BLaER1 (cell line): ENCODE data around the gene KNDC1.
"Not testable (repeated sequence)": the region's sequence is repeated elsewhere in the genome, so short reads cannot be mapped to it uniquely, and the experiment has no call there.

Experiments used
- H3K27ac ChIP-seq: shearing (Covaris generic); formaldehyde crosslinking; 2 replicates; pipeline ENCODE4 v1.8.1; 2022
- H3K27me3 ChIP-seq: shearing (Covaris generic); formaldehyde crosslinking; 2 replicates; pipeline ENCODE4 v1.8.1; 2022
- H3K36me3 ChIP-seq: shearing (Covaris generic); formaldehyde crosslinking; 2 replicates; pipeline ENCODE4 v1.8.1; 2022
- H3K4me1 ChIP-seq: shearing (Covaris generic); formaldehyde crosslinking; 2 replicates; pipeline ENCODE4 v1.8.1; 2022
- H3K4me2 ChIP-seq: shearing (Covaris generic); formaldehyde crosslinking; 2 replicates; pipeline ENCODE4 v1.8.1; 2022
- H3K4me3 ChIP-seq: shearing (Covaris generic); formaldehyde crosslinking; 2 replicates; pipeline ENCODE4 v1.8.1; 2022
- H3K9ac ChIP-seq: shearing (Covaris generic); formaldehyde crosslinking; 2 replicates; pipeline ENCODE4 v1.8.1; 2022
- H3K9me3 ChIP-seq: shearing (Covaris generic); formaldehyde crosslinking; 2 replicates; pipeline ENCODE4 v1.8.1; 2022
- H4K20me1 ChIP-seq: shearing (Covaris generic); formaldehyde crosslinking; 2 replicates; pipeline ENCODE4 v1.8.1; 2022
- Cebpa-rat ChIP-seq: shearing (Covaris generic); IDR thresholded peaks from 2 replicates; pipeline ENCODE4 v1.8.1; 2022

The KNDC1 gene

DNA sequence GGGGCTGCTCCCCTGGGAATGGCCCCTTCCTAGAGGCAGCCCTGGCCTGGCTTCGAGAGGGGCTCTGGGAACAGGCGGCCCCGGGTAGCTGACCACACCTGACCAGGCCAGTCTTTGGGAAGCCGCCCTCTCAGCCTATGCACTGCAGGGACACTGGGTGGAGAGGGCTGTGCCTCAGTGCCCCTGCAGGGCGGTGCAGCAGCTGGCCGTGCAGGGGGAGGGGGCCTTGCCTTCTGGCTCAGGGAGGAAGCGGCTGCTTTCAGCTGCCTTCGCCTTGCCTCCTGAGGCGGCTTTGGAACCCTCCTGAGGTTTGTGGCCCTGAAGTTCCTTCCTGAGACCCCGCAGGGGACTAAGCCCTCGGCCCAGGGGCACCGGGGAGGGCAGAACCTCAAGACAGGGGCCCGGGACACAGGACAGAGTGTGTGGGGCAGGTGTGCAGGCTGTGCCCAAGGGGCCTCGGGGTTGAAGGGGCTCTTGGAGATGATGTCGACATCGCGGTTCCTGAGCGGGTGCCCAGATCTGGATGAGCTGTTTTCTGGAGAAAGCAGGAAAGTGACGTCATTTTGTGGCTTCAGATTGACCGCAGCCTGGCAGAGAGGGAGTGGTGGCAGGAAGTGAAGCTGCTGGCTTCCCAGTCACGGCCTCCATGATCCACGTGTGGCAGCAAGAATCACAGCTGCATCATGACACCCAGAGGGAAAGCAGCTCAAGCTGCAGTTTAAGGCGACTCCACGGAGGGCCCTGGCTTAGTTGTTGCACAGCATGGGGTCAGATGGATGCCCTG lies 99.0 kb downstream of the KNDC1 start:
- Histone ChIP-seq H3K4me2 (peak overlapping the region; percentile 98), H4K20me1 (peaks cover 31% of the 10 kb centered on the region), H3K4me1 (peaks cover 90% of the 10 kb centered on the region), H3K9ac (peak overlapping the region; percentile 82), H3K27ac (peak overlapping the region; percentile 98), H3K27me3 (peaks cover 14% of the 10 kb centered on the region), H3K36me3 (no peaks in the 10 kb centered on the region), H3K9me3 (no peaks in the 10 kb centered on the region), H3K4me3 (peak overlapping the region; percentile 60)
- TF ChIP-seq Cebpa-rat, result peak; percentile 96

DNA sequence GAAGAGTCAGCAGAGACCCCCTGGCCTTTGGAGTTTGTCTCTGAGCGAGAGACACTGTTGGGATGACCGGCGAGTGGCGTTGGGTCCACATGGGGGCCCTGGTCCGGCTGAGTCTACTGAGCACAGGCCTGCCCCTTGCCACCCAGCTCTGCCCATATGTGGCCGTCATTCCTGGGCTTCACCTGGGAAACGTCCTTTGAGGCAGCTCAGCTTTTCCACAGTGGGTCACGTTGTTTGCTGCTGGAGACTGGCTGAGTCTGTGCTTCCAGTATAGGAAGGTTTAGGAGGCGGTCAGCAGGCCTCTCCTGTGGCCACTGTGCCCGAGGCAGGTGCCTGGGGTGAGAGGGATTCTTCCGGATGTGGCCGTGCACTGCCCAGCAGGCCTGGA lies 99.6 kb downstream of the KNDC1 start:
- peak overlapping the region; percentile 98 for H3K27ac ChIP-seq
- peak overlapping the region; percentile 32; the same call in 1 of the 2 replicates for H3K4me3 ChIP-seq
- H3K9ac ChIP-seq, result peak overlapping the region; percentile 69; the same call in 1 of the 2 replicates
- H3K27me3 ChIP-seq, result peaks cover 14% of the 10 kb centered on the region
- peaks cover 90% of the 10 kb centered on the region for H3K4me1 ChIP-seq
- peak overlapping the region; percentile 98 for H3K4me2 ChIP-seq
- TF ChIP-seq Cebpa-rat, result no peak
- H3K36me3 ChIP-seq, result no peaks in the 10 kb centered on the region
- H3K9me3 ChIP-seq, result no peaks in the 10 kb centered on the region
- peaks cover 31% of the 10 kb centered on the region for H4K20me1 ChIP-seq

DNA sequence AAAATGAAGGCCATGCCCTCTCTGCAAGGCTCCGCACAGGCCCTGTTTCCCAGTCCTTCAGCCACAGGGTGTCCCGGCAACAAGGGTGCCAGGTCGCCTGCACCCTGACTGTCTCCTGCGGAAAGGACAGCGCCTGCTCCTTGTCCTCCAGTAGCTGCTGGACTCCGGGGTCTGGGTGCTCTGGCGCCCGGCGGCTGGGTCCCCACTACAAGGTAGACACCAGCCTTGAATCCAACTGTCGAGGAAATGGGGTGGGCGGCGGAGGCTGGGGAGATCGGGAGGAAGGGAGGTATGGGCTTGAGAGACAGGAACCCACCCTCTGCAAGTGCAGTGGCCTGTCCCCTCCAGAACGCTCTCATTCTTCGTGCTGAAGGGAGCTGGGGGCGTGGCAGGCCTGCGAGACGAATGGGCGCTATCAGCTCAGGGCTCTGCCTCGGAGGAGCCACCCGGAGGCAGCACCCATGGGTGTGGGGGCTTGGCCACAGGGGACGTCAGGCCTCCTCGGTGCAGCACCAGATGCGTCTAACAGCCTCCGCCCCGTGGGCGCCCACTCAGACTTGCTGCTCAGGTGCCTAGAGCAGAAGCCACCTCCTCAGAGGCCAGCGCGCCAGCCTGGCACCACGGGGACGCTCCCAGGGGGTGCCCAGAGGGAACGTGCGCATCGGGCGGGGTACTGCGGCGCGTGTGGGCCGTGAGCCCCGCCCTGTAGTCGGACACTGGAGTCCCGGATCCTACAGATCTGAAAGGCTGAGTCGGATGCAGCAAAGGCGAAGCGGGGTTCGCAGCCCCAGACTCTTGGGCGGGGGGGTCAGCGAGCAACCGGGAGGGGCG lies 101.1 kb downstream of the KNDC1 start:
- no peak for TF ChIP-seq Cebpa-rat
- Histone ChIP-seq H3K4me1 (peaks cover 76% of the 10 kb centered on the region), H3K4me3 (peak overlapping the region; percentile 70), H3K27ac (peak overlapping the region; percentile 85), H3K4me2 (peak overlapping the region; percentile 98), H3K9ac (peak overlapping the region; percentile 79), H4K20me1 (peaks cover 31% of the 10 kb centered on the region), H3K36me3 (no peaks in the 10 kb centered on the region), H3K27me3 (peaks cover 14% of the 10 kb centered on the region), H3K9me3 (no peaks in the 10 kb centered on the region)

DNA sequence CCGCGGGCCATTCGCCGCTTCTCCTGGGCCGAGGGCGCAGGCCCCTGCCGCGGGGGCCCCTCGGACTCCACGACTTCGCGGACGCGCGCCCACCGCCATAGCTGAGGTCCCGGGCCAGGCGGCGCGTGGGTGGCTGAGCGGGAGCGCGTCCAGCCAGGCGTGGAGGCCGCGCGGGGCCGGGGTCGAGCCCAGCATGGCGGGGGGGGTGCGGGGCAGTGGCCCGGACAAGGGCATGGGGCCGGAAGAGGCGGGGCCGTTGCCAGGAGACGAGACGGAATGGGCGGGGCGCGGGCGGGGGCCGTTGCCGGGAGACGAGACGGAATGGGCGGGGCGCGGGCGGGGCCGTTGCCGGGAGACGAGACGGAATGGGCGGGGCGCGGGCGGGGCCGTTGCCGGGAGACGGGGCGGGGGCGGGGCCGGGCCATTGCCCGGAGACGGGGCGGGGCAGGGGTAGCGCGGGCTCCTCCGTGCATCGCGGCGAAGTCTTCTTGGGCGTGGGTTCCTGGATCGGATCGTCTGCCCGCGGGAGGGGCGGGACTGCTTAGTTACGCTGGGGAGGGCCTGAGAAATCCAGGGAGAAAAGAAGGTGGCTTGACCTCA lies 101.8 kb downstream of the KNDC1 start:
- peak overlapping the region; percentile 98 for H3K4me2 ChIP-seq
- peaks cover 31% of the 10 kb centered on the region for H4K20me1 ChIP-seq
- peaks cover 14% of the 10 kb centered on the region for H3K27me3 ChIP-seq
- peak overlapping the region; percentile 85 for H3K27ac ChIP-seq
- no peaks in the 10 kb centered on the region for H3K36me3 ChIP-seq
- H3K9ac ChIP-seq, result peak overlapping the region; percentile 79
- H3K4me3 ChIP-seq, result peak overlapping the region; percentile 70
- no peaks in the 10 kb centered on the region for H3K9me3 ChIP-seq
- no peak for TF ChIP-seq Cebpa-rat
- H3K4me1 ChIP-seq, result peaks cover 69% of the 10 kb centered on the region

DNA sequence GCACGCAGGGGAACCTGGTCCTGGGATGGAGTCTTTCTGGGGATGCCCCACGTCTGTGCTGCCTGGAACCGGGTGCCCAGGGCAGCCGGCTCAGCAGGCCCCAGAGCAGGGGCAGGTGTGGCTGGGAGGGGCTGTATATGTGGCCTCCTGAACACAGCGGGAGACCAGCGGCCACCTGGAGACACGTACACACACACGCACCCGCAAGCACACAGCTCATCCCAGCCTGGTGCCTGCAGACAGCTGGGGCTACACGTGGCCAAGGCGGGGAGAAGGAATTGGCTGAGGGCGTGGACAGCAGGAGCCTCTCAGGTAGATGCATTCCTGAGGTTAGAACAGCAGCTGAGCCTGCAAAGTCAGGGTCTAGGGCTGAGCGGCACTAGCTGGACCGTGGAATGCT lies 102.7 kb downstream of the KNDC1 start:
- peaks cover 14% of the 10 kb centered on the region for H3K27me3 ChIP-seq
- no peak for TF ChIP-seq Cebpa-rat
- H3K4me1 ChIP-seq, result peaks cover 60% of the 10 kb centered on the region
- H4K20me1 ChIP-seq, result peaks cover 27% of the 10 kb centered on the region
- peak overlapping the region; percentile 54; the same call in 1 of the 2 replicates for H3K4me3 ChIP-seq
- peak overlapping the region; percentile 86 for H3K4me2 ChIP-seq
- no peaks in the 10 kb centered on the region for H3K36me3 ChIP-seq
- H3K9me3 ChIP-seq, result no peaks in the 10 kb centered on the region
- no peak overlapping the region for H3K9ac ChIP-seq
- no peak overlapping the region for H3K27ac ChIP-seq

DNA sequence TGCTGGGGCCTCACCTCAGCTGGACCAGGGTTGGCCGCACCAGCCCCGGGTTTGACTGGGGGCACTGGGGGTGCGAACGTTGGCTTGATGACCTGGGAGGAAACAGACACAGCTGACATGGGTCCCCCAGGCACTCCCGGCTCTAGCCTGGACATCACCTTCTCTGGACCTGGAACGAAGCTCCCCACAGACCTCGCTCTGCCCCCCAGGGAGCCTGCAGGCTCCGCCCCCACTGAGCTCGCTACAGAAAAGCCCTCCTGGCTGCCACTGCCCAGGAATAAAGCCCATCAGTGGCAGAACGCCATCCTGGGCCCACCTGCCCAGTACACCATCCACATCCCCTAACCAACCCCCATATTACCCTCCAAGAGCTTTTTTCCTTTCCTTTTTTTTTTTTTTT lies 103.7 kb downstream of the KNDC1 start:
- H3K4me1 ChIP-seq, result peaks cover 50% of the 10 kb centered on the region
- H3K9ac ChIP-seq, result no peak overlapping the region
- H3K27me3 ChIP-seq, result peaks cover 14% of the 10 kb centered on the region
- H3K4me3 ChIP-seq, result no peak overlapping the region
- H3K4me2 ChIP-seq, result peak overlapping the region; percentile 86
- H3K9me3 ChIP-seq, result no peaks in the 10 kb centered on the region
- no peak for TF ChIP-seq Cebpa-rat
- H4K20me1 ChIP-seq, result peaks cover 17% of the 10 kb centered on the region
- H3K27ac ChIP-seq, result no peak overlapping the region
- no peaks in the 10 kb centered on the region for H3K36me3 ChIP-seq

DNA sequence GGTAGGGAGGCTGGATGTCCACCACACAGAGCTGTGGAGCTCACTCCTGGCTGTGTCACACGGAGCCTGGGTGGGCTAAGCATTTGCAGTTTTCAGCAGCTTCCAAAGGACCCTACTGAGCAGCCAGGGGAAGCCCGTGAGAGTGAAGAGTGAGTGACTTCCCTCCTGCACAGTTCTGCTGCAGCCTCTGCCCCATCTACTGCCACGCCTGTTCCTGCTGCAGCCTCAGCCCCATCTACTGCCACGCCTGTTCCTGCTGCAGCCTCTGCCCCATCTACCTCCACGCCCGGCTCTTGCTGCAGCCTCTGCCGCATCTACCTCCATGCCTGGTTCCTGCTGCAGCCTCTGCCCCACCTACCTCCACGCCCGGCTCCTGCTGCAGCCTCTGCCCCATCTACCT lies 104.4 kb downstream of the KNDC1 start:
- no peak overlapping the region for H3K27ac ChIP-seq
- H3K9ac ChIP-seq, result no peak overlapping the region
- TF ChIP-seq Cebpa-rat, result no peak
- peaks cover 14% of the 10 kb centered on the region for H3K27me3 ChIP-seq
- no peaks in the 10 kb centered on the region for H3K36me3 ChIP-seq
- no peaks in the 10 kb centered on the region for H3K9me3 ChIP-seq
- no peak overlapping the region for H3K4me3 ChIP-seq
- H3K4me2 ChIP-seq, result peak overlapping the region; percentile 18
- H3K4me1 ChIP-seq, result peaks cover 53% of the 10 kb centered on the region
- peaks cover 14% of the 10 kb centered on the region for H4K20me1 ChIP-seq

DNA sequence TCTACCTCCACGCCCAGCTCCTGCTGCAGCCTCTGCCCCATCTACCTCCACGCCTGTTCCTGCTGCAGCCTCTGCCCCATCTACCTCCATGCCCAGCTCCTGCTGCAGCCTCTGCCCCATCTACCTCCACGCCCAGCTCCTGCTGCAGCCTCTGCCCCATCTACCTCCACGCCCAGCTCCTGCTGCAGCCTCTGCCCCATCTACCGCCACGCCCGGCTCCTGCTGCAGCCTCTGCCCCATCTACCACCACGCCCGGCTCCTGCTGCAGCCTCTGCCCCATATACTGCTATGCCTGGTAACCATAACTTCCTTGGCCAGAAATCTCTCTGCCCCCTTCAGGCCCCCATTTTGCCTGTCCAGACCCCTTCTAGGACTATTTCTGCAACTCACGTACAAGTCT lies 105.0 kb downstream of the KNDC1 start:
- H3K4me2 ChIP-seq, H3K27ac ChIP-seq, H3K9ac ChIP-seq, H3K4me3 ChIP-seq, H4K20me1 ChIP-seq, H3K9me3 ChIP-seq, H3K36me3 ChIP-seq: not testable (repeated sequence)
- peaks cover 53% of the 10 kb centered on the region for H3K4me1 ChIP-seq
- peaks cover 14% of the 10 kb centered on the region for H3K27me3 ChIP-seq

DNA sequence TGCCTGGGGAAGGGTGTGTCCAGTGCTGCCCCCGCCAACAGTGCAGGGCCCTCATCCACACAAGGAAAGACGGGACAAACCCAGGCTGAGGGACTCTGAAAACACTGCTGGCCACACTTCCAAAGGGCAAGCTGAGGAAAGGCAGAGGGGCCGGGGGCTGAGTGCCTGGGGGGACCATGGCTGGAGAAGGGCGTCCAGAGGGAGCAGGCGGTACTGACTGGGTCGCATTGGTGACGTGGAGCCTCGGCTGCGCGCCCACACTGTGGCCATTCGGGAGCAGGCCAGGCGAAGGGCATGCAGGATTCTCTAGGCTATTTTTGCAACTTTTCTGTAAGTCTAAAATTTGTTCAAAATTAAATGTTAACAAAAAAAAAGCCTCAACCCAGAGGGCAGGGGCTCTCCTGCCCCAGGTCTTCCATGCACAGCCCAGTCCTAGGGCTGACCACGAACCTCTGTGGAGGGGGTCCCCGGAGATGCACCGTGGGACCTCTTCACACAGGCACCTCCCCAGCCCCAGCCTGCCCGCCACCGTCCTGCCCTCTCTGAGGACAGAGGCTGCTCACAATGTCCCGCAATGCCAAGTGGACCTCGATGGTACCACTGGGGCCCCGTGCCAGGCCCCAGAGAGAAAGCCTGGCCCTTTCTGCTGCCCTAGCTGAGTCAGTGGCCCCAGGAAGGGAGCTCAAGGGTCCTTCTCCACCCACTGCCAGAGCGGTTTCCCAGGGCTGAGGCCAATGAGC lies 106.2 kb downstream of the KNDC1 start:
- no peaks in the 10 kb centered on the region; the same call in 1 of the 2 replicates for H3K36me3 ChIP-seq
- peaks cover 45% of the 10 kb centered on the region for H3K4me1 ChIP-seq
- H4K20me1 ChIP-seq, result no peaks in the 10 kb centered on the region; the same call in none of the 2 replicates
- TF ChIP-seq Cebpa-rat, result no peak
- H3K9ac ChIP-seq, result no peak overlapping the region
- no peak overlapping the region for H3K27ac ChIP-seq
- H3K27me3 ChIP-seq, result peaks cover 14% of the 10 kb centered on the region
- no peaks in the 10 kb centered on the region for H3K9me3 ChIP-seq
- no peak overlapping the region for H3K4me2 ChIP-seq
- H3K4me3 ChIP-seq, result no peak overlapping the region
